HepG2 (cell line): Measurements from ENCODE around the gene CDH2. TPM values are rescaled to one million over a fixed set of nuclear protein-coding genes. Genes with fewer than 3 reads are reported as not detected.
A peak's percentile ranks its signal among the peaks of the same experiment; 100 is the strongest.

Experiments used
- ARID2 ChIP-seq: sonication (generic); formaldehyde crosslinking; IDR thresholded peaks from 2 replicates; pipeline ENCODE4 v1.8.1; 2022; ENCODE audit warnings: mild to moderate bottlenecking, missing genetic modification reagents, borderline replicate concordance
- CEBPZ ChIP-seq: IDR thresholded peaks from 2 replicates; pipeline ENCODE4 v1.6.1; 2012; ENCODE audit warnings: low read length, improper control_type of control experiment
- DNMT3B ChIP-seq: conservative IDR thresholded peaks from 2 replicates; pipeline ENCODE4 v1.6.1; 2016; ENCODE audit warnings: missing biosample characterization, control low read depth
- FUBP1 ChIP-seq: sonication (generic); formaldehyde crosslinking; IDR thresholded peaks from 2 replicates; pipeline ENCODE4 v1.5.1; 2020; ENCODE audit warnings: missing genetic modification reagents, mild to moderate bottlenecking, borderline replicate concordance
- HNF4A ChIP-seq: sonication (generic); formaldehyde crosslinking; IDR thresholded peaks from 2 replicates; pipeline ENCODE4 v1.4.0; 2020; ENCODE audit warnings: missing genetic modification reagents
- PPARG ChIP-seq: conservative IDR thresholded peaks from 2 replicates; pipeline ENCODE4 v1.6.1; 2016; ENCODE audit warnings: missing biosample characterization, missing genetic modification reagents
- SSRP1 ChIP-seq: IDR thresholded peaks from 2 replicates; pipeline ENCODE4 v1.6.1; 2016; ENCODE audit warnings: control low read depth
- THAP9 ChIP-seq: sonication (generic); formaldehyde crosslinking; IDR thresholded peaks from 2 replicates; pipeline ENCODE4; 2020; ENCODE audit warnings: missing genetic modification reagents, mild to moderate bottlenecking, borderline replicate concordance
- ZBTB26 ChIP-seq: IDR thresholded peaks from 2 replicates; pipeline ENCODE4 v1.6.1; 2016; ENCODE audit warnings: missing compliant biosample characterization, missing genetic modification reagents, borderline replicate concordance
- ZBTB4 ChIP-seq: sonication (generic); formaldehyde crosslinking; IDR thresholded peaks from 2 replicates; pipeline ENCODE4 v1.4.0; 2020; ENCODE audit warnings: missing genetic modification reagents, mild to moderate bottlenecking, borderline replicate concordance
- ZNF430 ChIP-seq: sonication (generic); formaldehyde crosslinking; IDR thresholded peaks from 2 replicates; pipeline ENCODE4 v1.9.0; 2021; ENCODE audit warnings: mild to moderate bottlenecking, missing genetic modification reagents
- ZNF431 ChIP-seq: sonication (generic); formaldehyde crosslinking; IDR thresholded peaks from 2 replicates; pipeline ENCODE4 v1.9.0; 2022; ENCODE audit warnings: missing genetic modification reagents, low read depth, mild to moderate bottlenecking, borderline replicate concordance
- ZNF816 ChIP-seq: sonication (generic); formaldehyde crosslinking; IDR thresholded peaks from 2 replicates; pipeline ENCODE4 v1.8.0; 2022; ENCODE audit warnings: missing genetic modification reagents, mild to moderate bottlenecking, borderline replicate concordance
- ZNF891 ChIP-seq: sonication (generic); formaldehyde crosslinking; IDR thresholded peaks from 2 replicates; pipeline ENCODE4 v1.5.0; 2020; ENCODE audit warnings: mild to moderate bottlenecking, missing genetic modification reagents
- polyA plus RNA-seq, 8 experiments: library from polyadenylated mRNA; depleted of rRNA in 3 of 8; stranded (reverse) in 7 of 8; unstranded in 1 of 8; fragments of >200 nt; fragmentation: Illumina TruSeq in 4 of 8; extraction: Trizol in 4 of 8; gene quantifications; 2 replicates each; pipeline versions ENCODE4 v1.2.1 to v1.2.3, GENCODE V29; 2011 to 2016; ENCODE audit warnings: low read depth in 4 of 8, missing spikeins in 1 of 8, mixed read lengths in 1 of 8; ENCODE audit not compliant: insufficient read depth in 1 of 8
- total RNA-seq, 5 experiments: library from RNA; depleted of rRNA; stranded (reverse); fragments of >200 nt; fragmentation: Illumina TruSeq; extraction: Trizol; gene quantifications; 2 replicates each; pipeline ENCODE4 v1.2.3, GENCODE V29; 2016; ENCODE audit warnings: low read depth in 1 of 5

Gene CDH2
- total and polyA plus RNA-seq, 2 of the 13 experiments (the other 11 are each of a cell fraction or from before 2014, with no cell fraction given) = 18.6 to 36.1 TPM

- TF ChIP-seq ZNF431 (CRISPR knock-in tag) (no peak), THAP9 (CRISPR knock-in tag) (no peak), ZNF891 (CRISPR knock-in tag) (no peak), SSRP1 (no peak), ARID2 (no peak), DNMT3B (CRISPR knock-in tag) (no peak), ZNF430 (0 out of 2 replicates have a peak, but pooled peaks have one; percentile 56), ZBTB4 (no peak), HNF4A (CRISPR knock-in tag) (no peak), CEBPZ (no peak), ZBTB26 (no peak), ZNF816 (no peak; the same call in 1 of the 2 replicates), FUBP1 (CRISPR knock-in tag) (no peak), PPARG (no peak)
These were observed at the start of gene CDH2 (continued) for GRCh38 chr18:28176948-28177827.
